PC-3 (cell line): ENCODE results near the gene TAF5L. TPM values are rescaled to one million over a fixed set of nuclear protein-coding genes. Genes with fewer than 3 reads are reported as not detected.
"Not testable (repeated sequence)": the region's sequence is repeated elsewhere in the genome, so short reads cannot be mapped to it uniquely, and the experiment has no call there.

Experiments used
- ATAC-seq: fragments of 200-7000 bp; cut with Tn5 transposase; 2 replicates; pipeline ENCODE4 v1.9.1; 2020; ENCODE audit warnings: mild to moderate bottlenecking, moderate library complexity
- BruUV-seq: library from RNA; stranded (reverse); fragments of 400-500 nt; replicated peaks from 2 replicates; lab custom pipeline; 2021; lab: Mats Ljungman, UMichigan
- CTCF ChIA-PET: fragments of 300-600 bp; sonication (Branson Sonifier 250); formaldehyde crosslinking; loops from one replicate; lab custom pipeline; 2022; ENCODE audit warnings: antibody characterized with exemption; lab: Charles Lee
- POLR2A ChIA-PET: fragments of 300-600 bp; sonication (Branson Sonifier 250); formaldehyde crosslinking; loops from one replicate; lab custom pipeline; 2022; ENCODE audit warnings: antibody characterized with exemption; ENCODE audit not compliant: unreplicated experiment; lab: Charles Lee
- DNase-seq: peaks from one replicate; pipeline ENCODE4 v3.0.0-alpha.2; 2015
- H2AFZ ChIP-seq: fragments of 300-600 bp; sonication (generic); 2 replicates; pipeline ENCODE4 v1.6.0; 2016; ENCODE audit warnings: antibody characterized with exemption, low read length
- H3F3A ChIP-seq: fragments of 300-600 bp; sonication (generic); one replicate; pipeline ENCODE4 v1.6.0; 2017; ENCODE audit warnings: antibody characterized with exemption, low read length, control low read depth, mild to moderate bottlenecking; ENCODE audit not compliant: unreplicated experiment
- H3K27ac ChIP-seq: fragments of 300-600 bp; sonication (generic); 2 replicates; pipeline ENCODE4 v1.5.1; 2016; ENCODE audit warnings: mild to moderate bottlenecking, low read length
- H3K27me3 ChIP-seq: fragments of 300-600 bp; sonication (generic); 2 replicates; pipeline ENCODE4 v1.6.1; 2016; ENCODE audit warnings: low read length, mixed read lengths
- H3K36me3 ChIP-seq: fragments of 300-600 bp; sonication (generic); 2 replicates; pipeline ENCODE4 v1.6.1; 2016; ENCODE audit warnings: low read depth, mixed run types, low read length, mixed read lengths
- H3K4me1 ChIP-seq: fragments of 300-600 bp; sonication (generic); 2 replicates; pipeline ENCODE4 v1.5.1; 2016; ENCODE audit warnings: low read length; ENCODE audit not compliant: insufficient read depth
- H3K4me2 ChIP-seq: fragments of 300-600 bp; sonication (generic); 2 replicates; pipeline ENCODE4 v1.6.0; 2016; ENCODE audit warnings: low read length
- H3K4me3 ChIP-seq: fragments of 300-600 bp; sonication (generic); 2 replicates; pipeline ENCODE4 v1.5.1; 2016; ENCODE audit warnings: mild to moderate bottlenecking, low read length, mixed read lengths
- H3K79me2 ChIP-seq: fragments of 300-600 bp; sonication (generic); 2 replicates; pipeline ENCODE4 v1.6.1; 2017; ENCODE audit warnings: low read length, mixed read lengths
- H3K9ac ChIP-seq: fragments of 300-600 bp; sonication (generic); 2 replicates; pipeline ENCODE4 v1.6.0; 2016; ENCODE audit warnings: mild to moderate bottlenecking, low read length
- H3K9me2 ChIP-seq: fragments of 300-600 bp; sonication (generic); replicated peaks from 2 replicates; pipeline ENCODE4 v1.6.1; 2016; ENCODE audit warnings: mixed run types, low read length, mixed read lengths
- H3K9me3 ChIP-seq: fragments of 300-600 bp; sonication (generic); 2 replicates; pipeline ENCODE4 v1.6.1; 2016; ENCODE audit warnings: low read length, mixed read lengths
- H4K20me1 ChIP-seq: fragments of 300-600 bp; sonication (generic); 2 replicates; pipeline ENCODE4 v1.6.1; 2016; ENCODE audit warnings: low read length, mixed read lengths
- EZH2 ChIP-seq: fragments of 300-600 bp; sonication (generic); IDR thresholded peaks from one replicate; pipeline ENCODE4 v1.6.1; 2017; ENCODE audit warnings: antibody characterized with exemption, mild to moderate bottlenecking, low read length; ENCODE audit not compliant: unreplicated experiment
- EZH2phosphoT487 ChIP-seq: fragments of 300-600 bp; sonication (generic); IDR thresholded peaks from 2 replicates; pipeline ENCODE4 v1.6.1; 2018; ENCODE audit warnings: mild to moderate bottlenecking, antibody characterized with exemption, low read length, borderline replicate concordance
- intact Hi-C: fragments of 100-400 bp; cut with micrococcal nuclease; formaldehyde crosslinking; loops from 2 replicates; pipeline ENCODE4 v1.9.0; 2023
- total RNA-seq: library from RNA; depleted of rRNA; stranded (reverse); fragments of >200 nt; gene quantifications from 2 replicates; pipeline ENCODE4 v1.2.3, GENCODE V29; 2014
- TF ChIP-seq, protein P1 (sequence below): fragments of 300-600 bp; sonication (generic); conservative IDR thresholded peaks from 2 replicates; pipeline ENCODE4 v1.5.1; 2017; ENCODE audit warnings: antibody characterized with exemption, low read depth, mild to moderate bottlenecking, low read length

The TAF5L gene
- total RNA-seq, 1 experiment from 2014 or later = 24.2 TPM

DNA sequence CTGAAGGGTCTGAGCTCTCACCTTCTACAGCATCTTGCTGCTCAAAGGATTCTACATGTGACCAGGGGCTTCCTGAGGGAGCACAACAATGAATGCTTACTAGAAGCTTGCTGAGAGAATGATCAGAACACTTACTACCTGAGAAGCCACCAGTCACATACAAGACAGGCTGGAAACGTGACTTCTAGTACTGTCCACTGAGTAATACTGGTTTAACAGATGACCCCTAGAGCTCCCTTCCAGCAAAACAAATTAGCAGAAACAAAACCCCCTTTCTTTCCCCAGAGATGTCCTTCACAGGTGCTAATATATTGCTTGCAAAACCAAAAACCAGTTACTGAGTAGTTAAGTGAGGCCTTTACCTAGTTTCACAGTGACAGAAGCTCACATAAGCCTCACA is 2.1 kb downstream of the TAF5L start:
- no TSS peak for BruUV-seq
- no peak for DNase-seq
- TF ChIP-seq EZH2 (no peak), EZH2phosphoT487 (no peak)
- TF ChIP-seq, protein P1, sequence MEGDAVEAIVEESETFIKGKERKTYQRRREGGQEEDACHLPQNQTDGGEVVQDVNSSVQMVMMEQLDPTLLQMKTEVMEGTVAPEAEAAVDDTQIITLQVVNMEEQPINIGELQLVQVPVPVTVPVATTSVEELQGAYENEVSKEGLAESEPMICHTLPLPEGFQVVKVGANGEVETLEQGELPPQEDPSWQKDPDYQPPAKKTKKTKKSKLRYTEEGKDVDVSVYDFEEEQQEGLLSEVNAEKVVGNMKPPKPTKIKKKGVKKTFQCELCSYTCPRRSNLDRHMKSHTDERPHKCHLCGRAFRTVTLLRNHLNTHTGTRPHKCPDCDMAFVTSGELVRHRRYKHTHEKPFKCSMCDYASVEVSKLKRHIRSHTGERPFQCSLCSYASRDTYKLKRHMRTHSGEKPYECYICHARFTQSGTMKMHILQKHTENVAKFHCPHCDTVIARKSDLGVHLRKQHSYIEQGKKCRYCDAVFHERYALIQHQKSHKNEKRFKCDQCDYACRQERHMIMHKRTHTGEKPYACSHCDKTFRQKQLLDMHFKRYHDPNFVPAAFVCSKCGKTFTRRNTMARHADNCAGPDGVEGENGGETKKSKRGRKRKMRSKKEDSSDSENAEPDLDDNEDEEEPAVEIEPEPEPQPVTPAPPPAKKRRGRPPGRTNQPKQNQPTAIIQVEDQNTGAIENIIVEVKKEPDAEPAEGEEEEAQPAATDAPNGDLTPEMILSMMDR = no peak

DNA sequence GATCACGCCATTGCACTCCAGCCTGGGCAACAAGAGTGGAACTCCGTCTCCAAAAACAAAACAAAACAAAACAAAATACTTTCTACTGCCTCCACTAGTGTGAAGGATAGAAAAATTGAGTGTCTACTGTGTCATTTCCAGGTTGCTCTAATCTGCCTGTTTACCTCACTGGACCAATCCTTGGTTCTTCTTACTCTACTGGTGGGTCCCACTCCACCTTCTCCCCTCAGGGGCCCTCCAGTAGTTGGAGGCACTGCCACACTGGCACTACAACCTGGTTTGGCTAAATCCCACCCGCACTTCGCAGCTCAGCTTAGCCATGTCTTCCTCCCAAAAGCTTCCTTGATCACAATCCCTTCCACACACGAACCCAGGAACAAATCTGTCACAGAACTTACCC is 2.7 kb downstream of the TAF5L start:
- POLR2A ChIA-PET = no interaction called here
- Histone ChIP-seq H3K9me3 (no peaks in the 10 kb centered on the region), H2AFZ (no peak overlapping the region), H3K27ac (no peak overlapping the region), H3K4me2 (no peak overlapping the region), H3F3A (no peaks in the 10 kb centered on the region), H3K4me1 (peaks cover 19% of the 10 kb centered on the region), H3K36me3 (no peaks in the 10 kb centered on the region; the same call in 1 of the 2 replicates), H3K27me3 (no peaks in the 10 kb centered on the region), H3K9me2 (no peaks in the 10 kb centered on the region), H3K4me3 (0 out of 2 replicates have a peak overlapping the region, but pooled peaks have one; percentile 82), H4K20me1 (peaks cover 57% of the 10 kb centered on the region), H3K9ac (no peak overlapping the region), H3K79me2 (peaks cover 92% of the 10 kb centered on the region)
- BruUV-seq = no TSS peak
- TF ChIP-seq EZH2phosphoT487 (no peak), EZH2 (no peak)
- TF ChIP-seq, protein P1 = no peak
- ATAC-seq (no peak), DNase-seq (no peak)
- CTCF ChIA-PET = no interaction called here
- intact Hi-C loops = no loop called here

More for the DNA sequence above, 2.1 kb downstream of the TAF5L start:
- H2AFZ ChIP-seq = no peak overlapping the region
- no peaks in the 10 kb centered on the region for H3K27me3 ChIP-seq
- POLR2A ChIA-PET = interaction anchor here (0.5 kb wide), 1 partner anchor 23 kb away, joined by 3 read pairs; no protein-coding TSS in a partner anchor
- intact Hi-C loops = no loop called here
- CTCF ChIA-PET = interaction anchor here (1.1 kb wide), 1 partner anchor 65 kb away, joined by 4 read pairs; the partner anchor contains the start of gene ABCB10
- H3F3A ChIP-seq = no peaks in the 10 kb centered on the region
- no peak overlapping the region for H3K9ac ChIP-seq
- peak overlapping the region; percentile 82 for H3K4me3 ChIP-seq
- peak overlapping the region; percentile 90 for H3K4me2 ChIP-seq
- peaks cover 92% of the 10 kb centered on the region for H3K79me2 ChIP-seq
- ATAC-seq = no peak
- no peaks in the 10 kb centered on the region for H3K9me3 ChIP-seq
- H3K27ac ChIP-seq = no peak overlapping the region
- H4K20me1 ChIP-seq = peaks cover 59% of the 10 kb centered on the region
- no peaks in the 10 kb centered on the region; the same call in 1 of the 2 replicates for H3K36me3 ChIP-seq
- H3K4me1 ChIP-seq = peaks cover 21% of the 10 kb centered on the region
- no peaks in the 10 kb centered on the region for H3K9me2 ChIP-seq

DNA sequence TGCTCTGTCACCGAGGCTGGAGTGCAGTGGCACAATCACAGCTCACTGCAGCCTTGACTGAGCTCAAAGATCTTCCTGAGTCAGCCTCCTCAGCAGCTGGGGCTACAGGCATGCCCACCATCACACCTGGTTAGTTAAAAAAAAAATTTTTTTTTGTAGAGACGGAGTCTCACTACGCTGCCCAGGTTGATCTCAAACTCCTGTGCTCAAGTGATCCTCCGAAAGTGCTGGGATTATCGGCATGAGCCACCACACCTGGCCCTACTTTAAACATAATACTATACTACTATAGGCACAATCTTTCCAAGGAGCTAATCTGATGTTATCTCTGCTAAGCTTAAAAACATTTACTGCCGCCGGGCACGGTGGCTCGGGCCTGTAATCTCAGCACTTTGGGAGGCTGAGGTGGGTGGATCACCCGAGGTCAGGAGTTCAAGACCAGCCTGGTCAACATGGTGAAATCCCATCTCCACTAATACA is 3.2 kb downstream of the TAF5L start:
- Histone ChIP-seq H3K79me2 (peaks cover 94% of the 10 kb centered on the region), H4K20me1 (peaks cover 55% of the 10 kb centered on the region), H3K4me1 (peaks cover 18% of the 10 kb centered on the region)
- H3K4me3 ChIP-seq, intact Hi-C loops, H3F3A ChIP-seq, H3K27ac ChIP-seq, ATAC-seq, H3K9ac ChIP-seq, H3K9me2 ChIP-seq, H3K36me3 ChIP-seq, H3K27me3 ChIP-seq, H3K9me3 ChIP-seq, POLR2A ChIA-PET, CTCF ChIA-PET, DNase-seq, H3K4me2 ChIP-seq, BruUV-seq, H2AFZ ChIP-seq: not testable (repeated sequence)
